ENCODE measurements around the gene CDC45.

Gene CDC45

GRCh38 chr22:19463491-19464469 lies 15.9 kb upstream of the CDC45 start:
- peak in 1 of 2 donors; percentile 35 for DNase-seq (ENCODE audit: low read depth in 2 of 2)
- no peak for TF ChIP-seq CTCF (IDR thresholded peaks at IDR 0.05; ENCODE audit: low read depth, low read length)
- no peak overlapping the region for H3K4me3 ChIP-seq (replicated peaks in 1 of 2; ENCODE audit: low read depth in 2 of 2, low read length in 2 of 2)

- no peak for DNase-seq (ENCODE audit: low read depth in 2 of 2)
- H3K4me3 ChIP-seq (replicated peaks in 1 of 2; ENCODE audit: low read depth in 2 of 2, low read length in 2 of 2), result no peak overlapping the region
- no peak for TF ChIP-seq CTCF (IDR thresholded peaks at IDR 0.05; ENCODE audit: low read depth, low read length)
These were observed 15.2 kb upstream of the CDC45 start for GRCh38 chr22:19464546-19464945.

- DNase-seq (ENCODE audit: low read depth in 2 of 2), result no peak
- TF ChIP-seq CTCF (IDR thresholded peaks at IDR 0.05; ENCODE audit: low read depth, low read length), result no peak
- H3K4me3 ChIP-seq (replicated peaks in 1 of 2; ENCODE audit: low read depth in 2 of 2, low read length in 2 of 2), result no peak overlapping the region
These were observed 14.7 kb upstream of the CDC45 start for GRCh38 chr22:19464975-19465374.

GRCh38 chr22:19466126-19466716 lies 13.5 kb upstream of the CDC45 start:
- DNase-seq (ENCODE audit: low read depth in 2 of 2), result no peak
- TF ChIP-seq CTCF (IDR thresholded peaks at IDR 0.05; ENCODE audit: low read depth, low read length), result no peak
- H3K4me3 ChIP-seq (replicated peaks in 1 of 2; ENCODE audit: low read depth in 2 of 2, low read length in 2 of 2), result no peak overlapping the region

GRCh38 chr22:19466848-19467752 lies 12.6 kb upstream of the CDC45 start:
- DNase-seq (ENCODE audit: low read depth in 2 of 2), result no peak

More at GRCh38 chr22:19466848-19467752, 12.6 kb upstream of the CDC45 start:
- TF ChIP-seq CTCF (IDR thresholded peaks at IDR 0.05; ENCODE audit: low read depth, low read length), result no peak
- no peak overlapping the region for H3K4me3 ChIP-seq (replicated peaks in 1 of 2; ENCODE audit: low read depth in 2 of 2, low read length in 2 of 2)
